ENCODE data around the gene STXBP5.

STXBP5 gene

DNA sequence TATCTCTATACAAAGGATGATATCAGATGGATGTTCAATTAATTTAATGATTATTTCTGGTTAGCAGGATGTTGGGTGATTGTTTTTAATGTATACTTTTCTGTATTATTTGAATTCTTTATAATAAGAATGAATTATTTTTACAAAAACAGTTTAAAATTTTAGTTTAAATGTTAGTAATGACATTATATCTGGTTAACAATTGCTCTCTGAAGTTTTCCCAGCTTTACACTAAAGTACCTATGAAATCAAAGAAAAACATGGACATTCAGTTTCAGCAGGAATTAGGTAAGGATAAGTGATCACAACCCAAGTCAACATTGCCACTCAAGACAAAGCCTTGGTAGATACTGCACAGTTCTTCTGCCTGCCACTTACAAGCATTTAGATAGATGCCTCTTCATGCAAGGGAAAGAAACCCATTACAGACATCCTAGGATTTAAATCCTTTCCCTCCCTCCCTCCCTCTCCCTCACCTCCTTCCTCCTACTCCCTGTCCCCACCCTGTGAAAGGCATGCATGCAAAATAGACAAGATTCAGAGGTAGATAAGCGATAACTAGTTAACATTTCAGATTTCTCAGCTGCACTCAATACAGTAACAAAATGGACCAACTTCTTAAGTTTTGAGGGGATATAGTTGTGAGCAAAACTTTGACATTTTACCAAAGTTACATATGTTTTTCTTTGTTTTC is 143.8 kb downstream of the STXBP5 start:
- TF ChIP-seq POLR2A (IDR thresholded peaks at IDR 0.05; ENCODE audit: extremely low read depth, insufficient read length) (no peak), MYC (IDR thresholded peaks at IDR 0.05; ENCODE audit: low read depth, low read length) (no peak)
- TF ChIP-seq, protein P1, sequence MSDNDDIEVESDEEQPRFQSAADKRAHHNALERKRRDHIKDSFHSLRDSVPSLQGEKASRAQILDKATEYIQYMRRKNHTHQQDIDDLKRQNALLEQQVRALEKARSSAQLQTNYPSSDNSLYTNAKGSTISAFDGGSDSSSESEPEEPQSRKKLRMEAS (IDR thresholded peaks at IDR 0.05; ENCODE audit: low read depth, low read length): no peak
- TF ChIP-seq, protein P2, sequence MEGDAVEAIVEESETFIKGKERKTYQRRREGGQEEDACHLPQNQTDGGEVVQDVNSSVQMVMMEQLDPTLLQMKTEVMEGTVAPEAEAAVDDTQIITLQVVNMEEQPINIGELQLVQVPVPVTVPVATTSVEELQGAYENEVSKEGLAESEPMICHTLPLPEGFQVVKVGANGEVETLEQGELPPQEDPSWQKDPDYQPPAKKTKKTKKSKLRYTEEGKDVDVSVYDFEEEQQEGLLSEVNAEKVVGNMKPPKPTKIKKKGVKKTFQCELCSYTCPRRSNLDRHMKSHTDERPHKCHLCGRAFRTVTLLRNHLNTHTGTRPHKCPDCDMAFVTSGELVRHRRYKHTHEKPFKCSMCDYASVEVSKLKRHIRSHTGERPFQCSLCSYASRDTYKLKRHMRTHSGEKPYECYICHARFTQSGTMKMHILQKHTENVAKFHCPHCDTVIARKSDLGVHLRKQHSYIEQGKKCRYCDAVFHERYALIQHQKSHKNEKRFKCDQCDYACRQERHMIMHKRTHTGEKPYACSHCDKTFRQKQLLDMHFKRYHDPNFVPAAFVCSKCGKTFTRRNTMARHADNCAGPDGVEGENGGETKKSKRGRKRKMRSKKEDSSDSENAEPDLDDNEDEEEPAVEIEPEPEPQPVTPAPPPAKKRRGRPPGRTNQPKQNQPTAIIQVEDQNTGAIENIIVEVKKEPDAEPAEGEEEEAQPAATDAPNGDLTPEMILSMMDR (IDR thresholded peaks at IDR 0.05; ENCODE audit: low read depth, low read length): no peak
- DNase-seq (ENCODE audit: low read depth): no peak
- H3K4me3 ChIP-seq (ENCODE audit: low read depth, low read length): no peak overlapping the region

DNA sequence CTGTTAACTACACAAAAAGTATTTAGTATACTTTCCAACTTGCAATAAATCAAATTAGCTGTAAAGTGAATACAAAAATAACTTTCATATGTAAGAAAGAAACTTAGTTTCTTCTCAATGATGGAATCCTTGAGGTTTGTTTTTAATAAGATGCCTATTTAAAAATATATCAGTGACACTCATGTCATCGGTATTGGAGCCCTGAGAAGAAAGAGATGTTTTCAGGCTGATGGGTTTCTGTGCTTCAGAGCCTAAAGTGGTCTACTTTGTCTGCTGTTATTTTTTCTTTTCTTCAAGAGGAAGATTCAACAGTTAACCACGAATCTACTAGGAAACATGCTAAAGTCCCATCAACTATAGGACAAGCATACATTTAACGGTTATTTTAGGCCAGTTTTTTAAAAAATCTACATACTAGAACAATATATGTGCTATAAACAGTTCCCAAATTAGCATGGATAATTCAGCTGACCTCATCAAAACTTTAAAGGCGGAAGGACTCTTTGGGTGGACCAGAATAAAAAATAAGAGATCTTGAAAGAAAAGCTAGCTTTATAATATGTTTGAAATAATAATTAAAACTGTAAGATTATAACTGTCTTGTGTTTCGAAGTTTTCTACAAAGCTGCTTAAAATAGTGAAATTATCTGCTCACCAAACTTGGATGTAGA is 157.2 kb downstream of the STXBP5 start:
- H3K4me3 ChIP-seq (ENCODE audit: low read depth, low read length): no peak overlapping the region
- DNase-seq (ENCODE audit: low read depth): no peak
- TF ChIP-seq POLR2A (IDR thresholded peaks at IDR 0.05; ENCODE audit: extremely low read depth, insufficient read length) (no peak), MYC (IDR thresholded peaks at IDR 0.05; ENCODE audit: low read depth, low read length) (no peak)
- TF ChIP-seq, protein P2 (IDR thresholded peaks at IDR 0.05; ENCODE audit: low read depth, low read length): no peak
- TF ChIP-seq, protein P1 (IDR thresholded peaks at IDR 0.05; ENCODE audit: low read depth, low read length): no peak

DNA sequence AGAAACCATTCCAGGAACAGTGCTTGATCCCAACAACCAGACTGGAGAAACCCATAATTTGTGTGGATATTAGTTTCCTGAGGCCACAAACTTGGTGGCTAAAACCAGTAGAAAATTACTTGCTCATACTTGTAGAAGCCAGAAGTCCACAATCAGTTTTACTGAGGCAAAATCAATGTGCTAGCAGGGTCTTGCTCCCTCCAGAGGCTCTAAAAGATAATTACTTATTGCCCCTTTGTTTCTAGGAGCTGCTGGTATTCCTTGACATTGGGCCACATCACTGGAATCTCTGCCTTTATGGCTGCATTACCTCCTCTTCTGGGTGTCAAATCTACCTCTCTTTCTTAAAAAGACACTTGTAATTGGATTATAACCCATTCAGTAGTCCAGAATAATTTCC is 162.1 kb downstream of the STXBP5 start:
- DNase-seq (ENCODE audit: low read depth): peak; percentile 9
- H3K4me3 ChIP-seq (ENCODE audit: low read depth, low read length): no peak overlapping the region
- TF ChIP-seq, protein P2 (IDR thresholded peaks at IDR 0.05; ENCODE audit: low read depth, low read length): no peak
- TF ChIP-seq, protein P1 (IDR thresholded peaks at IDR 0.05; ENCODE audit: low read depth, low read length): no peak
- TF ChIP-seq MYC (IDR thresholded peaks at IDR 0.05; ENCODE audit: low read depth, low read length) (no peak), POLR2A (IDR thresholded peaks at IDR 0.05; ENCODE audit: extremely low read depth, insufficient read length) (no peak)

DNA sequence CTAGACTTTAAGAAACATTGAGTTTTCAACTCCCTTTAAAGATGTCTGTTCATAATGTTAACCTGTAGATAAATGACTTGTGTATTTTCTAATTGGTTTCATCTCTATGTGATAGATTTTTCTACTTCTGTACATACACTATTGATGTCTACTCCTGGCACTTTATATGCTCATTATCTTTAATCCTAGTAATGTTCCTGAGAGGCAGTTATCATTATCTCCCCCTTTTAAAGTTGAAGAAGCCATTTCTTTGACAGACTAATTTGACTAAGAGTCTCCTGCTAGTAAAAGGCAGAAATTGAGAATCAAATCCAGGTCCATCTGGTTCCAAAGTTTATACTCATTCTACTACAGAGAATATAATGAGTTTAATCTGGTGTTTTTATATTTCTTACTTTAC is 167.1 kb downstream of the STXBP5 start:
- TF ChIP-seq, protein P2 (IDR thresholded peaks at IDR 0.05; ENCODE audit: low read depth, low read length): no peak
- TF ChIP-seq, protein P1 (IDR thresholded peaks at IDR 0.05; ENCODE audit: low read depth, low read length): no peak
- TF ChIP-seq POLR2A (IDR thresholded peaks at IDR 0.05; ENCODE audit: extremely low read depth, insufficient read length) (no peak), MYC (IDR thresholded peaks at IDR 0.05; ENCODE audit: low read depth, low read length) (no peak)
- no peak for DNase-seq (ENCODE audit: low read depth)
- no peak overlapping the region for H3K4me3 ChIP-seq (ENCODE audit: low read depth, low read length)

DNA sequence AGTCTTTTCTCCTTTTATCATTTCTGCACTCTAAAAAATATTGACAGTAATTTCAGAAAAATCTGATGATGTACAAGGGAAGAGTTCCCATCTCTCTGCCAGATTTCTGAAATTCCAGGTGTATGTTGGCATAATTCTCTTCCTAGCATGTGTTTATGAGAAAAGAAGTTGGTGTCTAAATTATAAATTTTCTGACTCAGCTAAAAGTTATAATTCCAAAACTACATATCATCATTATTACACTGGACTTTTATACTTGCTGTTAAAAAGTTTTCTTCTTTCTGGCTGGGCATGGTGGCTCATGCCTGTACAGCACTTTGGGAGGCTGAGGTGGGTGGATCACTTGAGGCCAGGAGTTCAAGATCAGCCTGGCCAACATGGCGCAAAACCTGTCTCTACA is 168.6 kb downstream of the STXBP5 start:
- H3K4me3 ChIP-seq (ENCODE audit: low read depth, low read length): no peak overlapping the region
- no peak for DNase-seq (ENCODE audit: low read depth)
- no peak for TF ChIP-seq POLR2A (IDR thresholded peaks at IDR 0.05; ENCODE audit: extremely low read depth, insufficient read length)
- TF ChIP-seq, protein P1 (IDR thresholded peaks at IDR 0.05; ENCODE audit: low read depth, low read length): no peak
- TF ChIP-seq, protein P2 (IDR thresholded peaks at IDR 0.05; ENCODE audit: low read depth, low read length): no peak
- TF ChIP-seq MYC (IDR thresholded peaks at IDR 0.05; ENCODE audit: low read depth, low read length): no peak
